Left kidney (tissue), 1 donor: ENCODE data around the gene MGP. TPM values are rescaled to one million over a fixed set of nuclear protein-coding genes. Genes with fewer than 3 reads are reported as not detected.

Experiments
- polyA plus RNA-seq: library from polyadenylated mRNA; unstranded; fragments of 120-200 nt; gene quantifications from one replicate; pipeline ENCODE4 v1.2.1, GENCODE V29; 2013; ENCODE audit not compliant: insufficient read length

MGP gene
- polyA plus RNA-seq, 1 donor = 33.9 TPM

Other genes starting within 250 kb of the MGP start
- gene GUCY2C, start 189.3 kb downstream of the MGP start, polyA plus RNA-seq = 1.1 TPM
- 124 TPM for gene WBP11, start 82.4 kb downstream of the MGP start, polyA plus RNA-seq
- 5.5 TPM for gene C12orf60, start 82.2 kb downstream of the MGP start, polyA plus RNA-seq
- gene SMCO3, start 71.7 kb downstream of the MGP start, polyA plus RNA-seq = 2.1 TPM
- 0.22 TPM for gene ART4, start 42.3 kb downstream of the MGP start, polyA plus RNA-seq
- 22.6 TPM for gene ERP27, start 52.7 kb upstream of the MGP start, polyA plus RNA-seq
- gene ARHGDIB, start 75.7 kb upstream of the MGP start, polyA plus RNA-seq = 42.8 TPM
- not detected for gene PDE6H, start 87.2 kb upstream of the MGP start, polyA plus RNA-seq